Measurements from ENCODE around the gene METAP1D.

METAP1D gene

GRCh38 chr2:172090044-172090961 is 90.5 kb downstream of the METAP1D start:
- in situ Hi-C loops (cut with MboI; ENCODE audit: low sequenced_read_pairs) = no loop called here

GRCh38 chr2:172091000-172091641 is 91.4 kb downstream of the METAP1D start:
- in situ Hi-C loops (cut with MboI; ENCODE audit: low sequenced_read_pairs) = no loop called here

DNA sequence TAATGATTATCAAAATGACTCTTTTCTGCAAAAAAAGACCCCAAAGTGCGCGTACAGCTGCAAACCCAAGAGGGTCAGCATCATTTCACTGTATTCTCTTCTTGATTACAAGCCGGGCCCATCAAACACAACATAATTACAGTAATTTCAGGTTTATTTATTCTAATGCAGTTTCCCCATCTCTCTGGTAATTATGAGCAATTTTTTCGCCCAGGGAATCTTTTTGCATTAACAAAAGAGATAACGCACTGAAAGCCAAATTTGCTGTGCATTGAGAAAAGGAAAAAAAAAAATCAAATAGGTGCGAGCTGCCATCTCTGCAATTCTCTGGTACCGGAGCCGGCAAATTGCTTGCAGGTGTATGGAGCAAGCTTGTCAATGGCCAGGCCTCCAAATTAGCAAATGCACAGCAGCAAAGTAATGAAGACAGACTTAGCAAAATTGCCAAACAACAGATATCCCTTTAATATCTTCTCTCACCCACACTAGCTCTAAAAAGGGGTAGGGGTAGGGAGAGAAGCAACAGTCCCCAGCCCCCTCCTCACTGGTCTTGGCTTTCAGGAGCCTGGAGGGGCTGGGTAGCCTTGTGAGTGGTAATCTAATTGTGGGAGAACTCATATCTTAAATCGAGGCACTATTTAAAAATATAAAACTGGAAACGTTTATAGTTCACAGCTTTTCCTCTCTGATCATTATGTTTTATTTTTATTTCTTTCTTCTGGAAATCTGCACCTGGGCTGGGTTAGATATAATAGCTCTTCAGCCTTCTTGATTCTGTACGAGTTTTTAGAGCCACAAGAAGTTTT is 92.2 kb downstream of the METAP1D start:
- in situ Hi-C loops (cut with MboI; ENCODE audit: low sequenced_read_pairs) = no loop called here

DNA sequence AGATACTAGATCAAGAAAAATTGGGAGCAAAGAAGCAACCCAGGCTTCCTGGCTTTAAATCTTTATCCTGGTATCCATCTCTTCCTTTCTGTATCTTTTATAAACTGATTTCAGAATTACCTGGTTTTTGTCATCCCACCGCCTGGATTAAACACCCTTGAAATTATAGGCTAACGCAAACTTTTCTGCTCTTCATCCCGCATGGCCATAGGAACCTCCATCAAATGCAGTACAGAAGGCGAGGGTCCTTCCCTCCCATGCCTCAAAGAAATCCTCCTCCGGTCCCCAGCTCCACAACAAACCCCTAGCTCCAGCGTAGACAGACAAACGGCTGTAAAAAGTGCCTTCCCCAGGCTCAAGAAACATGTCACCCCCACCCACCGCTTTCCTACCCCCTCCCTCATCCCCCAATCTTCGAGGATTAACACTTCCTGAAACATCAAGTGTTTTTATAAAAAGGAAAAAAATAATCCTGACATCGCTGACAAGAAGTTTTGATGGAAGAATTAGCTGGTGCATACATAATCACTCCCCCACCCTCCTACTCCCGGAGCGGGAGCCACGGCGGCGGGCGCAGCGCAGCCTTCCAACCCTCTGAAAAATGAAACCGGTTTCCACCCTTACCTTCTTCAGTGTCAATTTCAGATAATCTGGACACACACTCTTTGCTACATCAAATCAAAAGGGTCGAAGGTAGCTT is 93.1 kb downstream of the METAP1D start:
- in situ Hi-C loops (cut with MboI; ENCODE audit: low sequenced_read_pairs) = no loop called here

GRCh38 chr2:172093416-172094293 is 93.9 kb downstream of the METAP1D start:
- in situ Hi-C loops (cut with MboI; ENCODE audit: low sequenced_read_pairs) = no loop called here

GRCh38 chr2:172094294-172095145 is 94.8 kb downstream of the METAP1D start:
- in situ Hi-C loops (cut with MboI; ENCODE audit: low sequenced_read_pairs) = no loop called here

DNA sequence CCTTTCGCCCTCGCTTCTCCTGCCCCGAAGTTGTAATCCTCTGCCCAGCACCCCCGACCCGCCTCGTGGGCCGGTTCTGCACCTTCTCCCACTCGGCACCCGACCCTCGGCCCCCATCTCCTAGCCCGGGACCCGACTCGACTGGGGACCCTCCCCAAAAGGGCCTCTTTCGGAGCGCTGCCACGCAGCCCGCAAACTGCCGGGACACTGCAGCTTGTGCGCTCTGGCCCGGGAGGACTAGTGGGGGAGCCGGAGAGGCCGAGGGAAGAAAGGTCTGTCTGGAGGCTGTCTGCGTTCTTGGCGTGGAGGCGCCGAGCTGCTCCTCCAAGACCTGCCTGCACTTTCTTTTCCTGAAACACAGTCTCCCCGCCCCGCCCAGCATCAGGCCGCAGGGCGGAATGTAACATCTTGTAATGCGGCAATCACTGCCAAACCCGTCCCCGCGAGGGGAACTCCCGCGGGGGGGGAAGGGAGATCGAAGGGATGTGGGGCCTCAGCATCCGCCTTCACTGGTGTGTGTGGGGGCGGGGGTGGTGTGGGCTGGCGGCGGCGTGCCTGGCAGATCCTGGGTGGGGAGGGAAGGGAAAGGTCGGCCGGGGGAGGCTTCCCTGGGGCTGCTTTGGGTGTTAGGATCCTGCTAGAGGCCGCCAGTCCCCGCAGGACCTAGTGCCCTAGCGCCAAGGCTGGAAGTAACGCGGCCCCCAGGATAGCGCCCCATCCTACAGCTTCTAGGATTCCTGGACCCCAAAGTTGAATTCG is 95.6 kb downstream of the METAP1D start:
- in situ Hi-C loops (cut with MboI; ENCODE audit: low sequenced_read_pairs) = no loop called here

GRCh38 chr2:172095905-172096625 is 96.3 kb downstream of the METAP1D start:
- in situ Hi-C loops (cut with MboI; ENCODE audit: low sequenced_read_pairs) = no loop called here

DNA sequence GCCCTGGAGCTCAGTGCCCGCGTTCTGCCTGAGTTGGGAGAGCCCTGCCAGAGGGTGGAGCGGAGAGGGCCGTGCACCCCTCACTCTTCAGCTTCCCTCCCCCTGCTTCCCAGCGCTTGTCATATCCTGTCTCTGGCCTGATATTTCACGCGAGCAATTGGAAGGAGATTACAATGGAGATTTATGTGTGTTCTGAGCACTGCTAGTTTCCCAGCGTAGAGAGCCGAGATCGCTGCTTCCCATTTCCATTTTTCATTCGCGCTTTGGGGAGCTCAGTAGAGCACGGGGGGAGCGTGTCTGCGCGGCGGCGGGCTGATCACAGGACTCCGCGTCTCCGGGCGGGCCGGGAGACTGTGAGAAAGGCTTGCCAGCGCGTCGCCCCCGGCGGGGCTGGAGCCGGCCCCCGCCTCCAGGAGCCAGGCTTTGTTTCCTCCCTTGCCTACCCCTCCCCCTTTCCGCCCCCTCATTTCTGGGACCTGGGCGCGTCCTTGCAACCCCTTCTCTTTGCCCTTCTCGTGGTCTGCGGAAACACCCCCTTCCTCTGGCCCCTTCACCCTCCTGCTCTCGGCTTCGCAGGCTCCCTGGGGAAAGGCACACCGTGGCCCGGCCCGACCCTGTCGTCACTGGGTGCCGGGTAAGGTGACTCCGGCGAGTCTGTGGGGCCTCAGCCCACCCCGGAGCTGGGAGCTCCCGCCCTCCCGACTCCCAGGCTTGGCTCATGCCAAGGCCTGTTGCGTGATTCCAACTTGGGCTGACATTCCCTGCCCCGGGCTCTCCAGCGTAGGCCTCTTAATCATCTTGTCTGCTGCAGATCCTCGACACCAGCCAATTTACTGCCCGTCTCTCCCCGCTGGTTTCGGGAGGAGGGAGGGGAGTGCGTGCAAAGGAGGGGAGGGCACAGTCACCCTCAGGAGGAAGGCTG is 97.1 kb downstream of the METAP1D start:
- in situ Hi-C loops (cut with MboI; ENCODE audit: low sequenced_read_pairs) = no loop called here

- in situ Hi-C loops (cut with MboI; ENCODE audit: low sequenced_read_pairs) = no loop called here
Measured at GRCh38 chr2:172097557-172098131, 97.9 kb downstream of the METAP1D start.

- in situ Hi-C loops (cut with MboI; ENCODE audit: low sequenced_read_pairs) = no loop called here
Measured at GRCh38 chr2:172098287-172098649, 98.5 kb downstream of the METAP1D start.

DNA sequence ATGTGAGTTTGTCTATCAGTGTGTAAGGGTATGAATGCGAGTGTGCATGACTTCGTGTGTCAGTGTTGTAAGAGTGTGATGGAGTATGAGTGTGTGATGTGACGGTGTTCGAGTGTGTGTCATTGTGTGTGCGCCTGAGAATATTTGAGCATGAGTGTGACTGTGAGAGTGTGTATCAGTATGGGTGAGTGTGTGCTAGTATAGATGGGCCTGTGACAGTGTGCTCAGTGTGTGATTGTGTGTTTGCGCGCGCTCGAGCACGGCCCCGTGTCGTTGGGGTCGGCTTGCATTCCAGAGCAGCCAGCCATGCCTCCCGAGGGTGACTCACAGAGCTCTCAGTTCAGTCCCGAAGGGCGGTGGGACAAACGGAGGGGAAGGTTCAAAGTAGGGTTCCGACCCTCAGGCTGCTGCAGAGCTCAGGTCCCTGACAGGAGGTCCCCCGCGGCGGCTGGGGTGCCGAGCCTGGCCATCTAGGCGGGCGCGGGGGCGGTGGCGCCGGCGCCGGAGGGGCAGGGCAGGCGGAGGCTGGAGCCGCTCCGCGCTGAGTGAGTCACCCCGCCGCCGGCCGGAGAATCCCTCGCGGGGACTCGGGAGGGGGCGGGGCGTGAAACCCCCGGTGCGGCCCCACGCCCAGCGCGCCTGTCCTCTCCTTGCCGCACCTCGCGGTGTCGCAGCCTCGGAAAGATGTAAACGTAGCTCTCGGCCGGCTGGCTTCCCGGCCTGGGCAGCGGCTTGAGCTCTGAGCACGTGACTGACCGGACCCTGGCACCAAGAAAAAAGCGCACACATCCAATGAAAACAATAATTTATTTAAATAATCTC is 99.1 kb downstream of the METAP1D start:
- in situ Hi-C loops (cut with MboI; ENCODE audit: low sequenced_read_pairs) = no loop called here

DNA sequence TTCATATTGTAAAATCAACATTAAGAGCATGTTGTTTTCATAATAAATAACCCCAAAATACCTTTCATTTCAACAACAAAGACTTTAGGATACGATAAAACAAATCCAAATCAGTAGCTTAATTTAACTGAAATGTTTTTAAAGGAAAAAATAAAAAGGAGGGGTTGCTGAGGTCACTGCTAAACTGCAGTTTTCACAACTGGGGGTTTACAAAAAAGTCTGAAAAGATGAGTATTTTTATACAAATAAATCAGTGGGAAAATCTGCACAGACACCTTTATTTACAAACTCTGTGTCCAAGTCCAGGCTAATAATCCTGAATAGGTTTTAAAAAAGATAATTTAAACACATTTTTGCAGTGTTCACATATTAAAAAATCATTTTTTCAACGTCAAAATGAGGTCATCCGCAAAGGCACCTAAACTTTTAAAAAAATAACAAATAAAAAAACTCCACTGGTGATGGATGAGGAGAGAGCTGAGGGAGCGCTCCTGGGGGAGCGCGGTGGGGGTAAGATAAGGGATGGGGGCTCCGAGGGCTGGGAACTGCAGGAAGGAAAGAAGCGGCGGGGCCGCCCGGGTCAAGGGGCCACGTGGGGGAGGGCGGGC is 99.8 kb downstream of the METAP1D start:
- in situ Hi-C loops (cut with MboI; ENCODE audit: low sequenced_read_pairs) = loop anchor here (25.0 kb wide), 2 partner anchors 387 to 512 kb away; no protein-coding TSS in a partner anchor

DNA sequence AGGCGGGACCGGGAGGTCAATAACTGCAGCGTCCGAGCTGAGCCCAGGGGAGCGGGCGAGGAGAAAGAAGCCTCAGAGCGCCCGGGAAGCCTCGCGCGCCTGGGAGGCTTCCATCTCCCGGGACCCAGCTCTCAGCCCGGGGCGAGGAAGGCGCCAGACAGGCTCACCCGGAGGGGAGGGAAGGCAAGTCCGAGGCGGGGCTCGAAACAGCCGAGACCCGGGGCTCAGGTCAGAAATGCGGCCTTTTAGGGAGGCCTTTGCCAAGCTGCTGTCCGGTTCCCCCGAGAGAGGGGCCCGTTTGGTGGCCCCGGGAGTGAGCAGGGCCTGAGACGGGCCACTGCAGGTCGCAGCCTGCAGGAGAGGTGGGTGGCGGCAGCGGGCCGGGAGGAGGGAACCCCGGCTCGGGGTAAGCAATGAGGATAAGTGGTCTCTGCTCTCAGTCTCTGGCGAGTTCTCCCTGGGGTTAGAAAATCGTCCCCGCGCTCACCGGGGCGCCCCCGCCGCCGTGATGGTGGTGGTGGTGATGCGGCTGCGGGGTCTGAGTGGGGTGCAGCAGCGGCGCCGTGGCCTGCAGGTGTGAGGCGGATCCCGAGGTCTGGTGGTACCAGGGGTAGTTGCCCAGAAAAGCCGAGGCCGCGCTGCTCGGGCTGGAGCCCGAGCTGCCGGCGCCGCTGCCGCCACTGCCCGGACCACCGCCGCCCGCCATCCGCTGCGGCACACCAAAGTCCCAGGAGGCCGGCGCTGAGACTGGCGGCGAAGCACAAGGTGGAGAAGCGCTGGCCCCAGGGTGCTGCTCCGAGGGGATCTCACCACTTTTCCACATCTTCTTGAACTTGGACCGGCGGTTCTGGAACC is 100.6 kb downstream of the METAP1D start:
- in situ Hi-C loops (cut with MboI; ENCODE audit: low sequenced_read_pairs) = loop anchor here (25.0 kb wide), 2 partner anchors 388 to 513 kb away; no protein-coding TSS in a partner anchor
